GM19452 (cell line): ENCODE data around the gene BCAS1.

Experiments used
- ATAC-seq: cut with Tn5 transposase; IDR thresholded peaks from one replicate; pipeline ENCODE4 v1.9.1; 2021; ENCODE audit not compliant: unreplicated experiment

Gene BCAS1

DNA sequence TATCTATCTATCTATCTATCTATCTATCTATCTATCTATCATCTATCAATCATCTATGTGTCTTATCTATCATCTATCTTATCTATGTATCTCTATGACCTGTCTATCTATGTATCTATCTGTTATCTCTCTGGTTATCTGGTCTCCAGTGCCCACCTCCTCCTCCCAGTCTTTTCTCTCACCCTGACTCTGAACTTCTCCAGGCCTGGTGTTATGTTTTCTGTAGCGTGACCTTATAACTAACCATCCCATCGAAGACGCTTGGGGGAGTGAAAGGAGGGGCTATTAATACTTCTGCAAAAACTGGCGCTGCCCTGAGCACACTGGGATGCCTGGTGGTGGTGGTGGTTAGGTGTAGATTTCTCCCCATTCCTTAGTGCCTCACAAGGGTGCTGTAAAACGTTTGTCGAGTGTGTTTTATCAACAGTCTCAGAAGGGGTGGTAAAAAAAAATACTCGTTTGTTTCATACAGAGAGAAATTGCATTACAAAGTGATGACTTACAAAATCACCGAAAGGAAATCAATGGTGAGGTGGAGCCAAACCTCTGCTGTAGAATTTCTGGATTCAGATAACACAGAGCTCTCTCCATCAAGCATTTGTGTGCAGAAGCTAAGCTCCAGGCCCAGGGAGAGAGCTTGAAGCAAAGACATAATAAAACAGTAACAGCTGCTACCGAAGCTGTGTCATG, 156.2 kb downstream of the BCAS1 start:
- ATAC-seq, result no peak

DNA sequence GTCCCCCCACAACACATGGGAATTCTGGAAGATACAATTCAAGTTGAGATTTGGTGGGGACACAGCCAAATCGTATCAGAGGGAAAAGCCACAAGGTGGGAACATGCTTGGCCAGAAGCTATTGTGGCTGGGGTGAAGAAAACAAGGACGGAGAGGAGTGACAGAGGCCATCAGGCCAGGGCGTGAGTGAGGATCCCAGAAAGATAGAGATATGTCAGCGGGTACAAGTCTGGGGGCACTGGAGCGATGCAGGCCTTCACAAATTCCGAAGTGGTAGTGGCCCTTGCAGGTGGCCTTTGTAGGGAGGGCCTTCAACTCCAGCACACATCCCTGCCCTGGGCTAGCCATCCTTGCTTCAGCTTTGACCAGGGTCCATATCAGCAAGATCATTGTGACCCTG, 159.1 kb downstream of the BCAS1 start:
- no peak for ATAC-seq

DNA sequence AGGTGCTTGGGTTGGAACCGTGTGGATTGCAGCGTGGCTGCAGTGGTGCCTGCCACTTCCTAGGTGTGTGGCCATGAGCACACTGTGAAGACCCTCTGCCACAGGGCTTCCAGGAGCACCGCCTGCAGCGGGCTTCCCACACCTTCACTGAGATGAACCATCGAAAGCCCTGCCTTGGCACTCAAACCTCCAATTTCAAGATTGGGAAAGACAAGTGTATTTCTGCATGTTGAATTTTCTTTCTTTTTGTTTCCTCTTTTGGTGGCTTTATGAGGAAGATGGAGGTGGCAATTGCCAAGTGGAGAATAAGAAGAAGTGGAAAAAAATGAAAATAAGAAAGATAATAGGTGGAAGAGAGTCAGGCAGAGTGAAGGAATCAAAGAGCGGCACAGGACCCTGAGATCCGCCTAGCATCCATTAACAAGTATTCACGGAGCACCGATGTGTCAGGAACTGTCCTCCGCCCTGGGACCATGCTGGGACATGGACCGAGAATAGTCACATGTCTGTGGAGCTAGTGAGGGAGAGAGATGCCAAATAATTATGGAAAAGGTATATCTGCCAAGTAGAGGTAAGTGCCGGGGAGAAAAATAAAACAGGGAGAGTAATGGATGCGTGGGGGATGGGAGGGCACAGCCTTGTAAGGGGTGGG, 159.9 kb downstream of the BCAS1 start:
- no peak for ATAC-seq

DNA sequence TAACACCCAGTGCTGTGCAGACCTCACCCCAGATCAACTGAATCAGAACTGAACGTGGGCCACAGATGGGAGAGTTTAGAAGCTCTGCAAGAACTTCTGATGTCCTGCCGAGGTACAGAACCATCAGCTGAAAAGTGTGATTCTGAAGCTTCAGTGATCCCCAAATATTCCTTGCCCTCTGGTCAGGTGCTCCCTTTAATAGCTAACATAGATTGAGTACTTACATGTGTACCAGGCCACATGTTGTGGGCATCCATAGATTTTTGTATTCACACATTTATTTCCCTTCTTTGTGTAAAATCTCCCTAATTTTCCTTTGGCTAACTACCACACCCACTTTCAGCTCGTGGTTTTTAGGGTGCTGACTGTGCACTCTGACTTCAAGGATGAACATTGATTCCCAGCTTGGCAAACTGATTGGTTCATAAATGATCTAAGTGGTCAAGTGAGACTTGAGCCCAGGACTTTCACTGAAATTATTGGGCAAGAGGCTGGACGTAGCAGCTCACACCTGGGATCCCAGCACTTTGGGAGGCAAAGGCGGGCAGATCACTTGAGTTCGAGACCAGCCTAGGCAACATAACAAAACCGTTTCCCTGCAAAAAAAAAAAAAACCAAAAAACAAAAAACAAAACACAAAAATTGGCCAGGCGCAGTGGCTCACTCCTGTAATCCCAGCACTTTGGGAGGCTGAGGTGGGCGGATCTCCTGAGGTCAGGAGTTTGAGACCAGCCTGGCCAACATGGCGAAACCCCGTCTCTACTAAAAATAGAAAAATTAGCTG, 162.2 kb downstream of the BCAS1 start:
- no peak for ATAC-seq

DNA sequence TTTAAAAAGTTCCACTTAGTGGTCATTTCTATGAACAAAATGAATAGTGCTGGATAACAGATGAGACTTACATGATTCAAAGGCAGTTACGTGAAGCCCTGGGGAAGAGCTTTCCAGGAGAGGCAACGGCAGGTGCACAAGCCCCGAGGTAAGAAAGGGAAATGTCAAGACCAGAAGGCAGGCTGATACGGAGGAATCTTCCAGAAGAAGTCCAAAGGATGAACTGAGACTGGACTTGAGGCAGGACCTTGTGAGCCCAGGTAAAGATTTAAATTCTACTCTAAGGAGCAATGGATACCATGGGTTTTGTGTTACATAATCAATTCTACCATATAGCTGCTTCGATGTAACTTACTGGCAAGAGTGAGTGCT, 164.6 kb downstream of the BCAS1 start:
- ATAC-seq, result no peak

GRCh38 chr20:53905019-53905819, 165.2 kb downstream of the BCAS1 start:
- ATAC-seq, result peak; percentile 33

- no peak for ATAC-seq
These were observed 166.1 kb downstream of the BCAS1 start for GRCh38 chr20:53904261-53904660.

GRCh38 chr20:53903652-53903987, 166.8 kb downstream of the BCAS1 start:
- no peak for ATAC-seq

- no peak for ATAC-seq
These were observed 167.3 kb downstream of the BCAS1 start for GRCh38 chr20:53902968-53903651.

GRCh38 chr20:53901497-53902096, 168.8 kb downstream of the BCAS1 start:
- ATAC-seq, result no peak

GRCh38 chr20:53901064-53901463, 169.3 kb downstream of the BCAS1 start:
- no peak for ATAC-seq

GRCh38 chr20:53900380-53900999, 169.9 kb downstream of the BCAS1 start:
- ATAC-seq, result no peak

DNA sequence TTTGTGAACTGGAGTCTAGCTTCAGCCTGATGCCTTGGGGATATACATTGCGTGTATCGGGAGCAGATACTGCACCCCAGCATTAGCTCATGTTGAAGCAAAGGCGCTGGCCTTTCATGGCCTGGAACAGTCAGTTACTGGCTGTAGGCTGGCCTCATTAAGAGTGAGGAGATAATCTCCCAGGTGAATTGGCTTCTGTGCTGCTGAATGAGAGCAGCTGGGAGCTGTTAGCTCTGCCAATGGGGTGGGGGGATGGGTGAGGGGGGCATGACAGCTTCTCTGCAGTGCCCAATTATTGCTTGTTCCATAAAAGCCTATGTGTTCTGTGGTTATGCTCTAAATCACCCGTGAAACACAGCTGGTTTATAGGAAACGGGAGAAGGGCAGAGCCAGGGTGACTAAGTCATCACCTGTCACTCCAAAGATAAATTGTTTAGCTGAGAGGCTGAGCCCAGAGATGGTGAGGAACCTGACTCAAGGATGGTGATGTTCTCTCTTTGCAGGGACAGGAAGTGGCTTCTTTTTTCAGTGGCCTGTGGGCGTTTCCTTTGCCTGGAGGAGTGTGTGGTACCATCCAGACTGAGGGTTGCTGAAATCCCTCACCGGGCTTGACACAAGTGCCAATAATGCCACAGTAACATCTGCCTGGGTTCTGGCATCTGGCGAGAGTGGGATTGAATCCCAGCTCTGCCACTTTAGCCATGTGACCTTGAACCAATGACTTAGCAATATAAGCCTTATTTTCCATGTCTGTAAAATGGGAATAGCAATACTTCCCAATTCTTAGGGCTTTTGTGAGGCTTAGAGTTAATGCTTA, 170.8 kb downstream of the BCAS1 start:
- peak; percentile 88 for ATAC-seq

DNA sequence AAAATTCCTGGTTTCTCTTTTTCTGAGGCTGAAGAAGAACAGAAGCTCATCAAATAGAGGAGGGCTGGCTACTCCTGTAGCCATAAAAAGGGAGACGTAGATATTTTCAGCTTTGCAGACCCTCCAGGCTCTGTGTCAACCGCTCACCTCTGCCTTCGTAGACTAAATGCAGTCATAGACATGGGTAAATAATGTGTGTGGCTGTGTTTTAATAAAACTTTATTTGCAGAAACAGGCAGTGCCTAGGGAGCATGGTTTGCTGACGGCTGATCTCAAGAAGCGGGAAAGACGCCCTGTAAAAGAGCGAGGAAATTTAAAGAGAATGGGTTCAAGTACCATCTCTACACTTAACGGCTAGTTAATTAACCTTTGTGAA, 171.8 kb downstream of the BCAS1 start:
- no peak for ATAC-seq

DNA sequence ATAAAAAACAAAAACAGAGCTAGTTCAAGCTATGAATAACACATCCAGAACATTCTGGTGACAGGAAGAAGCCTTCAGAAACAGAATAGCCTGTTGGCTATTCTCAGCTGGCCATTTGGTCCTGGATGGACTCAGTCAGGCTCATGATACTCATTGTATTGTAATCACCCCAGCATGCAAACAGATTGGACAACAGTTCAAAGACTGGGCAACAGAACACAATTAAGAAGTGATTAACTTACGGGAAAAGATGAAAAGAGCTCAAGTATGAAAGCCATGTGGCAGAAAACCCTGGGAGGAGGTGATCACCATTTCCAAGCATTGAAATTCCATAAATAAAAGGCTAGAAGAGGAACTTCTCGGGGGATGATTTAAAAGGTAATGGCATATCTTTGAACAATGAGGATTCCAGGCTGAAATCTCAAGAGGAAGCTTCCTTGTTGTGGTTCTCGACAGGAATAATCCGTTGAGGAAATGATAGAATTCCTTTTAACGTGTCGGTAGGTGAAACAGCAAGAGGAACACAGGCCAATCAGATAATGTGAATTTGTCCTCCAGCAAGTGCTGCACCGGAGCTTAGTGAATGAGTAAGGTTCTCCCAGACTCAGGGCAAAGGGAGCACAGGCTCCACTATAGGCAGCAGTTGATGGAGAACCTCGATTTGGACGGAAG, 172.4 kb downstream of the BCAS1 start:
- no peak for ATAC-seq

- ATAC-seq, result no peak
These were observed 173.7 kb downstream of the BCAS1 start for GRCh38 chr20:53896647-53897046.

DNA sequence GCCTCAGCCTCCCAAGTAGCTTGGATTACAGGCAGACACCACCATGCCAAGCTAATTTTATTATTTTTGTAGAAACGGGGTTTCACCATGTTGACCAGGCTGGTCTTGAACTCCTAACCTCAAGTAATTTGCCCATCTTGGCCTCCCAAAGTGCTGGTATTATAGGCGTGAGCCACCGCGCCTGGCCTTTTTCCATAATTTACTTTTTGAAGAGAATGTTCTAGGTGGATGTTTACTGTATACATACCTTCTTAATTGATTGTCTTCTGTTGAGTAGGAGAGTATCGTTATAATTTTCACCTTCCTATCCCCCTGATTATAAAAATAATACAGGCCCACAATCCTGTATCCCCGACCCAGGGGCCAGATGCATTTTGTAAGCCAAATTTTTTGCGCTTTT, 174.4 kb downstream of the BCAS1 start:
- no peak for ATAC-seq

DNA sequence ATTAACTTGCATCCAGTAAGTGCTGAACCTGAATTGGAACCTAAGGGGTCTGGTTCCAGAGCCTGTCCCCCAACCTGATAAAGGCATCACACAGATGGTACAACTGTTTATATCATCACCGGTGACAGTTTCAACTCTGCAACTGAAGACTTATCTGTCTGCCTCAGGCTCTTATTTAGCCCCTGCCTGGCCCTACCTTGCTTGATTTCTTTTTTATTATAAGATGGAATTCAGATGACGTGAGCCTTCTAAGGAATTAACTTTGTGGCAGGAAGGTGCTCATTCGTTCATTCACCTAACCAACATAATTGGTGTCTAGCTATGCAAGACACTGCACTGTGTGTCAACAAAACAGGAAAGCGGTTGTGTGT, 175.0 kb downstream of the BCAS1 start:
- ATAC-seq, result no peak
